Measurements from ENCODE around the gene TIMP2.
"Not testable (repeated sequence)": the region's sequence is repeated elsewhere in the genome, so short reads cannot be mapped to it uniquely, and the experiment has no call there.

TIMP2 gene

DNA sequence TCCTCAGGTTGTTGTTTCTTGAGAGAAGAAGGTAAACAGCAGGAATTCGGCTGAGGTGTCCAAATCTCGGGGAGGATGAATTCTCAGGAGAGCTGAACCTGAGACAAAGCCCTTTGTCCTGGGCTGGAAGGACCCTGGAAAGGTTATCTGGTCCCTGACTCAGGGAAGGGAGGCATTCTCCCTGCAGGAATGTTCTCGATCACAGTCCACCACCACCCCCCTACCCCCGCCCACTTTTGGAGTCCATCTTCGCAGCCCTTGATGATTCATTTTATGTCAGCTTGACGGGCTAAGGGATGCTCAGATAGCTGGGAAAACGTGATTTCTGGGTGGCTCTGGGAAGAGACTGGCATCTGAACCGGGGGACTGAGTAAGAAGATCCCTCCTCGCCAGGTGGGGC lies 20.8 kb downstream of the TIMP2 start:
- ATAC-seq, result no peak

DNA sequence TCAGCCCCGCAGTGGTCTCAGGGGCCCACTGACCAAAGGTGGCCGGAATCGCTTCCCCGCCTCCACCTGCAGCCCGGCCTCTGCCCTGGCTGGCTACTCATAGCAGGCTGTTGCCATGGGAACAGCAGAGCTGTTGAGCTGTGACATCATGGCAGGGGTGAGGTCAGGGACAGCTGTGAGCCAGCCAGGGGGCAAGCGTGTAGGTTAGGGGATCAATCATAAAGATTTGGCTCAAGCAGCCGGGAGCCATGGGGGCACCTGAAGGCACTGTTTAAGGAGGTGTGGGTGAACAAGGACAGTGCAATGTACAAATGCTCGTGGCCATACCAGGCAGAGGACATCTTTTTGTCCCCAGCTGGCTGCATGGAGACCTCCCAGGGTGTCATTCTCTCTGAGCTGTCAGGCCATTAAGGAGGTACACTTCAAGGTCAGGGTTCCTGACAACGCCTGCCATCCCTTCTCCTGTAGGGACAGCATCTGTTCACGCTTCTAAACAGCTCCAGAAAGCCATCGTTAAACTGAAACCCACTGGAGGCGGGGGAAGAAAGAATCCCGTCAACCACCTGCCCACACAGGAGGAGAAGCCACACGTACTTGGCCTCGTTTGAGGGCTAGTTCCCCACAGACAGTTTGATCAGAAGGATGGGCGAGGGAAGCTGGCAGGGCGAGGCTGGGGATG lies 21.9 kb downstream of the TIMP2 start, which contains the start of gene CEP295NL:
Gene CEP295NL, minus strand, starts transcription at position 101 of the 679 bp plus-strand sequence. CDS start 1,373 bp downstream, outside the sequence.
- peak in 1 of 2 donors; percentile 24 for ATAC-seq

DNA sequence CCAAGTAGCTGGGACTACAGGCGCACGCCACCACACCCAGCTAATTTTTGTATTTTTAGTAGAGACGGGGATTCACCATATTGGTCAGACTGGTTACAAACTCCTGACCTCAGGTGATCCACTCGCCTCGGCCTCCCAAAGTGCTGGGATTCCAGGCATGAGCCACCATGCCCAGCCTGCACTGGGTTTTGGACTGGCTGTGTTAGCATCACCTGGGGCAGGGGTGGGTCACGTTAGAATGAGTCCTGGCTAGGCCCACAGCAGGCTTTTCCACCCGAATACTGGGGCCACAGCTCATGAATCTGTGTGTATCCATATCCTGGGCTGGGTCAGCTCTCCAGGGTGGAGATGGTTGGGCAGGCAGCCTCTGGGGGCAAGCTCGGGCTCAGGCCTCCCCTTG lies 23.0 kb downstream of the TIMP2 start:
- ATAC-seq, result not testable (repeated sequence)

DNA sequence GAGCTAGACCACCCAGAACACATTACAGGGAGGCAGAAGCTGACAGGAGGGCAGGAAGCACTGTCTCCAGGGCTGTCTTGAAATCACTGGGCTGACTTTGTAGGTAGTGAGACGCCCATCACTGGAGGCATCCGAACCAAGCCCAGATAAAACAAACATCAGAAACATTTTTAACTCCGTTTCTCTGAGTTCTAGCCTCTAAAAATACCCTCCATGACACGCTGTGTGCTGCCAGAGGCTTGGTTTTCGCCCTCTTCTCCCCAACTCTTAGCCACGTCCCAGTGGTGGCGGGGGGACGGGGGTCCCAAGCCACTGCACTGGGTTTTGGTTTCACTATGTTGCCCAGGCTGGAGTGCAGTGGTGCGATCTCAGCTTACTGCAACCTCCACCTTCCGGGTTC lies 23.4 kb downstream of the TIMP2 start:
- no peak for ATAC-seq

DNA sequence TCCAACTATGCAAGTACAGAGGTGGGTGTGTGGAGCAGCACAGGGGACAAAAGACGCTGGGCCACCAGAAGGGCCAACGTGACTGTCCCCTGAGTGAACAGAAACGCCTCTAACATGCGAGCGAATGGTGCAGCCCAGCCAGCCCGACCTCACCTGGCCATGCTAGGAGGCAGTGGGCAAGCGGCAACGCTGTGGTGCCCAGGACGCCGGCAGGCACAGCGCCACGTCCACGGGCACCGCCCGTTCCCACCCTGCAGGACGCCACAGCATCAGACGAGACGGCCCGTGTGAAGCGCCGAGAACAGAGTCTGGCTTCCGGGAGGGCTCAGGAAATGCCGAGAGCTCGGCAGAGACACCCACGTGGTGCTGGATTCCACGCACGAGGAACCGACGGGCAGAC lies 24.4 kb downstream of the TIMP2 start:
- no peak for ATAC-seq

DNA sequence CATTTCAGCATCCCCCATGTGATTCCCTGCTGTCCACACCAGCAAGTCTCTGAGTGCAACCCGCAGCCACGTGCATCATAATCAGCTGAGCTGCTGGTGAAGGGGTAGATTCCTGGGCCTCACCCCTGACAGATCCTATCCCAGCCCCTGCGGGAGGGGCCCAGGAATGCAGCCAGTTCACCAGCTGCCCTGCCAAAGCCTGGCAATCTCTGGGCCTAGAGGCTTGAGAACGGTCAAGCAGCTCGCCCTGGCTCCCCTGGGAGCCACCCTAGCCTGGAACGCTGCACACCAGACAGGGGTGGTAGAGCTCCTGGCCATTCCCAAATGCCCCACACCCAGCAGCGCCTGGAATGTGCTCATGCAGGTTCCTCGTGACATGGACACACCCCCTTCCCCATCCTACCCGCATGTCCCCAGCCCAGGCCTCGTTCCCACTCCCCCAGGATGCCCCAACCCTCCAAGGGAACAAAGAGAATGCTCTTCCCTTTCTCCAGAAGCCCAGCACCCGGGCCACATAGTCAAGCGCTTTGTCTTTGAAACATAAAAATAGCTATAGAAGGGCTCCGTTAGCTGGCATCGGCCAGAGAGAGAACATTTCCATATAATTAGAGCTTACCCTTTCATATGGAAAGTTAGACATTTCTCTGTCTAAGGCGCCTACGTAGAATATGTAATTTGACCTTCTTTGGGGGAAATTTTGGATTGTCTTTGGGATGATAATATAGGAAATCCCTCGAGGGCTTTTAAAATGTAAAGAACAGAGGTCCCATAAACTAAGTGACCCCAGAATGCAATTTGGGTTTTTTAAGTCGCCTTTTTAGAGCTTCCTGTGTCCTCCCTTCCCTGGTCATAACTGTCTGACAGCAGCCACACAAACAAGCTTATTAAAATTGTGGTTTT lies 25.6 kb downstream of the TIMP2 start:
- ATAC-seq, result no peak

DNA sequence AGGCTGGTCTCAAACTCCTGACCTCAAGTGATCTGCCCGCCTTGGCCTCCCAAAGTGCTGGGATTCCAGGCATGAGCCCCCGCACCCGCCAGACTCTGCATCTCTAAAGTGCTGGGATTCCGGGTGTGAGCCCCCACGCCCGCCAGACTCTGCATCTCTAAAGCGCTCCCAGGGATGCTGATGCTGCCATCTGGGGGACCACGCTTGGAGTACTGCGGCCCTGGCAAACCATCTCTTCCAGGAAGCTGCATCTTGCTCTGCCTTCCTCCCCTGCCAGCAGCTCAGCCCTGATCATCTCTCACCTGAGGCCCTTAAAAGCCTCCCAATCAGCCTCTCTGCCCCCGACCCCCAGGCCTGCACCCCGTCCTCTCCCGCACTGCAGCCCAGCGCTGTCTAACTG lies 26.2 kb downstream of the TIMP2 start:
- no peak for ATAC-seq

DNA sequence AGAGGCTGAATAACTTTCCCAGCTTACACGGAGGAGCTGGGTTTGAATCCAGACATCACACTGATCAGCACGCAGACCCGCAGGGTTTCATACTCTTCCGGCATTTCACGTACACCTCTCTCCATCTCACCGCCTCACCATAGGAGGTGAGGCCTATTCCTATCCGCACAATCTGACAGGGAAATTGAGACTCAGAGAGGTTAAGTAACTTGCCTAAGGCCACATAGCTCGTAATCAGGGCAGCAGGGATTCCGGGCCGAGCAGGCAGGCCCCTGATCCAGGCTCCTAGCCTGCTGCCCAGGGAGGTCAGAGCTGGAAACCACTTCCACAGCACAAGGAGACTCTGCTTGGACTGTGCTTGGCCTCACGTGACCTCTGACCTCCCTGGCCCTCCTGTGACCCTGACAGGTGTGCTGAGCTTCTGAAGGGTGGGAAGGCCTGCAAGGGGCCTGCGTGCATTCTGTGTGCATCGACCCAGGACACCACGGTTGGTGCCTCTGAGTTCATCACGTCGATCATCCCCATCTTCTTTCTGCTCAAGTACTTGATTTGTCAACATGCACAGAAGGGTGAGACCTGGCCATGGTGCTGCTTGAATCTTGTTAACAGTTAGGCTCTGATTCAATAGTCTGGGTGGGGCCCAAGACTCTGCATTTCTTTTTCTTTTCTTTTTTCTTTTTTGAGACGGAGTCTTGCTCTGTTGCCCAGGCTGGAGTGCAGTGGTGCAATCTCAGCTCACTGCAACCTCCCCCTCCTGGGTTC lies 26.9 kb downstream of the TIMP2 start:
- ATAC-seq, result no peak

DNA sequence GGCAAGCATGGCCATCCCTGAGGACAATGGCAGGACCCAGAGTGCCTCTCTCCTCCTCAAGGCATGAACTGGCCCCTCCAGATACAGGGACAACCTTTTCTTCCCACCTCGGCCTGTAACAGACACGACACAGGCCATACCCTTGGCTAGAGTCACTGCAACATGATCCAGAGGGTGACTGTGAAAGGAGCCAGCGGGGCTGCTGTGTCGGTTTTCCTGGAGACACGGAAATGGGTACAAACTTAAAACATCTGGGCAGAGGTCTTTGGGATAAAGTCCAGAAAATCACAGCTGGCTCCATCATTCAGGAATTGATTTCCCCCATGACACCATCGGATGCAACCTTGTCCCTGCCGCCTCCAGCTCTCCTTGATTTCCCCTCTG lies 27.5 kb downstream of the TIMP2 start:
- ATAC-seq, result no peak

DNA sequence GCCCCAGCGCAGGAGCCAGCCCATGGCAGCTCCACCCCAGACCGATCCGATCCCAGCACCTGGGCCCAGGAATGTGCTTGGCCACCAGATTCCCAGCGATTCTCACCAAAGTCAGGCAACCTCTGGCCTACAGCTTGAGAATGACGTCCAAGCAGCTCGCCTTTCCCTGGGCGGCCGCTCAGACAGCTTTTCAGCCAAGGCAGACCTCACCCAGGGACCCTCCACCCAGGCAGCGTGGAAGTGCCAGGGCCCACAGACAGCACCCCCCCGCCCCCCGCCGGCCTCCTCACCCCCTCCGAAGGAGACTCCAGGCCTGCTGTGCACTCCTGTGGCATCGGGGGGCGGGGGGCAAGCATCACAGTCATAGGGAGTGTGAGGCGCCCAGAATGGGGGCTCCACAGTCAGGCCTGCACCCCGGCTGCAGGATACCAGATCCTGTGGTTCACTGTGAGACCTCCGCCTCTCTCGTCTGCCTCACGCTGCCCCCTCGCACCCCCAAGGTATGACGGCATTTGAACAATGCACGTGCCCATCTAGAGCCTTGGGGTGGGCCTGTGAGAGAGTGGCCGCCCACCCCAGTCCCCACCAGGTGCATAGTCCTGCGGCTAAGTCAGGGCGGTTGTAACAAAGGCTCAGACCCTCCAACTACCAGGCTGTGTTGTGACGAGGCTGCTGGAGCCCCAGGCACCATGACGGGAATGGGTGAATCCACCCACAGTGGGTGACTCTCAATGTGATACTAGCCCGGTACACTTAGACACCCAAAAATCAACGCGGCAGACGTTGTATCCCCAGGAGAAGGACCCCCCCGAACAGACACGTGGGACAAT lies 28.1 kb downstream of the TIMP2 start:
- no peak for ATAC-seq

DNA sequence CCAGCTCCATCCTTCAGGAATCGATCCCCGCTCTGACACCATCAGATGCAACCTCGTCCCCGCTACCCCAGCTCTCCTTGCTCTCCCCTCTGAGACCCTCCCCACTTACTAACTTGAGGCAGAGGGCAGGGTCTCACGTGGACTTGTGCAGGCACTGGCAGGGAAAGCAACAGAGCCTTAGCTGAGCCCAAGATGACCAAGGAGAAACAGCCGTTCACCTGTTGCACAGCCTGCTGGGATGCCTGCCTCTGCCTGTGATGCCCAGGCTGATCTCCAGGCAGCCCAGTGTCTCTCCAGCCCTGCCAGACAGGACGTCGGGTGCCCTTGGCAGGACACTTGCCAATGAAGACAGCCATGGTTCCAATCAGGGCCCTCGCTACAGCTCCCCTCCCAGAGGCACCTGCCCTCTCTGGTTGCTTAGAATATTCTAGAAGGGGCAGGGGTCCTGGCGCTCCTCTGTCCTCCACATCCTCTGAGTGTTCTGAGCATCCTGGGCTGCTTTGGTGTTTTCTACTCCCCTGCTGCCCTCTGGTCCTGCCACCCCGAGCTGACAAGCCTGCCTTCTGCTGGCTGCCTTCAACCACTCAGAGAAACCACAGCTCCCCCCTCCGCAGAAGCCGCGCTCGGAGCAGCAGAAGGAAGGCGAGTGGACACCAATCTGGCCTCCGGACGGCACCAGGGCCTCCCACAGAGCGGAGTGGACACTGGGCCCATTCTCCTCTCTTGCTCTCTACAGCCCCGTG lies 28.9 kb downstream of the TIMP2 start:
- no peak for ATAC-seq

DNA sequence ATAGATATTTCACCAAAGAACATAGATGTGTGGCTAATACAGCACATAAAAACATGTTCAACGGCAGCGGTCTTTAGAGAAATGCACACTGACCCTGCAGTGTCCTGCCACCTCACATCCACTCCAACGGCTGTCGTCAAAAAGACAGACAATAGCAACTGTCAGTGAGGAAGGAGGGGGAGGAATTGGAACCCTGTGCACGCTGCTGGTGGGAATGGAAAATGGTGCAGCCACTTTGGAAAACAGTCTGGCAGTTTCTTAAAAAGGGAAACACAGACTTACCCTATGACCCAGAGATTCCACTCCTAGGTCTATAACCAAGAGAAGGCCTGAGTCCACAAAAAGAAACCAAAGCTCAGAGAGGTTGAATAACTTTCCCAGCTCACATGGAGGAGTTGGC lies 29.9 kb downstream of the TIMP2 start:
- ATAC-seq, result no peak

DNA sequence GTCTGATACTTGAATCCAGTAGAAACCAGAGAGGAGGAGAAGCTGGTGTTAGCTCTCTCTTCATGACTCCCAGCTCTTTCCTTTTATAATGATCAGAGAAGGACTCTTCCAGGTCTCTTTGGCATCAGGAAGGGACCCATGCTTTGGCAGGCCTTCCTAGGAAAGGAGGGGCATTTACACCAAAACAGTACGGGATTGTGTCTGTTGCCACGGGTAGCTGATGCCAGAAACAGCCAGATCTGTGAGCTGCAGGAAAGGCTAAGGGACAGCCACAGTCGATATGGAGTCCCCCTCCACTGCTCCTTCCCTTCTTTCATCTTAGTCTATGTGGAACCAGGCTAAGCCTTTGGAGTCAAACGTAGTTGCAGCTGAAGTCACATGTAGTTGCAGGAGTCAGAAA lies 31.5 kb downstream of the TIMP2 start:
- ATAC-seq, result no peak

DNA sequence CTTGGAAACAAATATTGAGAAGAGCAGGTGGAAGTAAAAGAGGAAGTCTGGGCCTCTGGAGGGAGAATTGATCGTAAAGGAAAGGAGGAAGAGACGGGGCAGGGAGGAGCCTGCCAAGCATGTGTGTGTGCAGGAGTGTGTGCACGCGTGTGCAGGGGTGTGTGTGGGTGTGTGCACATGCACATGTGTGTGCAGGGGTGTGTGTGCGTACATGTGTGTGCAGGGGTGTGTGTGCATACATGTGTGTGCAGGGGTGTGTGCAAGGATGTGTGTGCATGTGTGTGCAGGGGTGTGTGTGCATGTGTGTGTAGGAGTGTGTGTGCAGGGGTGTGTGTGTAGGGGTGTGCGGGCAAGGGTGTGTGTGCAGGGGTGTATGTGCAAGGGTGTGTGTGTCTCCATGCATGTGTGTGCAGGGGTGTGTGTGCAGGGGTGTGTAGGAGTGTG lies 32.2 kb downstream of the TIMP2 start:
- no peak for ATAC-seq

DNA sequence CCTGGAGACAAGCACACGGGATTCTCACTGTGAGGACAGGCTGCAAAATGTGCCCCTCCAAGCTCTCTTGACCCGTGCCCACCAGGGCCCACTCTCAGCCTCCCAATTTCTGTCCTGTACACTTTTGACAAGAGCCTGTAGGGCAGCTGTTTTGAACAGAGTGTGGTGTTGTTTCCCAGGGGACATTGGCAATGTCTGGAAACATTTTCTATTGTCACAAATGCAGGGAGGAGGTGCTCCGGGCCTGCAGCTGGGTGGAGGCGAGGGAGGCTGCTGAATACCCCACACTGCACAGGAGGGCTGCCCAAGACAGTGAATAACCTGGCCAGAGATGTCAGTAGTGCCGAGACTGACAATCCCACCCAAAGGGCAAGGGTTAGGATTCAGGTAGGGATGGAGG lies 32.7 kb downstream of the TIMP2 start:
- no peak for ATAC-seq

DNA sequence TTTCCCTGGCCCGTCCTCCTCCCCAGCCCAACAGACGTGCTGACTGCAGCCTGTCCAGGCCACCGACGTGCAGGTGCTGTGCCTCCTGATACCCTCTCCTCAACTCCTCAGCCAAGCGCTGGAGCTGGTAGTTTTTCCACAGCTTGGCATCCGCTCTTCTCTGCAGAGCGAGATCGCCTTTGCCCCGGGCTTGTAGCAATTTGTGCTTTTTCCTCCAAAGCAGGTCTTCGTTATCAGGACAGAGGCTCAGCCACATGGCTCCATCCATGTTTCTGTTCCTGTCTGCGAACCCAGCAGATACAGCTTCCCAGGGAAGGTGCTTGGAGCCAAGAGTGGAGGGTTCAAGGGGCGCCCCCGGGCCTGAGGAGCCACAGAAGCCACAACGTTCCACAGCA lies 33.1 kb downstream of the TIMP2 start:
- ATAC-seq, result no peak

DNA sequence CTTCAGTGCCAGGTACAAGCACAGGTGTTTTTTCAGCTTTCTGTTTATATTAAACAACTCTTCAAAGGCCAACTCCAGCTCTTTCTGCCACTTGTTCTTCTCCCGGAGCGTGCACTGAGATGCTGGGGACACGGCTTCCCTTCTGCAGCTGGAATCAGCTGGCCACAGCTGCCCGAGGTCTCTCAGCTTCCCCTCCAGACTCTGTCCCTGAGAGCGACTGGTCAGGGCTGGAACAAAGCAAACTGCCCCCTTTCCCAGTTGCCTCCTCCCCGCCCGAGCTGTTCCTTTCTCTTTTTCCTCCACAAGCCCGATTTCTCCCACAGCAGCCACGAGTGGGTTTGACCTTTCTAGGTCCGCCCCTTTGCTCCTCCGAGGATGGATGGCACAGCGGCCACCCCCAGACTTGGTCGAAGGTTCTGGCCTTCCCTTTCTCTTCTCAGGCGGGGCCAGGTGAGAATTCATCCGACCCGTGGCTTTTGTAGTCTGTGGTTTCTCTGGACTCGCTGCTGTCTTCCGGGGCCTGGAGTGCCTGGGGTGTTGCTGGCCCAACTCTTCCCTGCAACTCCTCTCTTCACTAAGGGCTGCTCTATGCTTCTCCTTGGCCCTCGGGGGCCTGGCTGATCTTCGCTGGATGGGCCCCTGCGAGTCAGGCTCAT lies 33.7 kb downstream of the TIMP2 start:
- no peak for ATAC-seq

DNA sequence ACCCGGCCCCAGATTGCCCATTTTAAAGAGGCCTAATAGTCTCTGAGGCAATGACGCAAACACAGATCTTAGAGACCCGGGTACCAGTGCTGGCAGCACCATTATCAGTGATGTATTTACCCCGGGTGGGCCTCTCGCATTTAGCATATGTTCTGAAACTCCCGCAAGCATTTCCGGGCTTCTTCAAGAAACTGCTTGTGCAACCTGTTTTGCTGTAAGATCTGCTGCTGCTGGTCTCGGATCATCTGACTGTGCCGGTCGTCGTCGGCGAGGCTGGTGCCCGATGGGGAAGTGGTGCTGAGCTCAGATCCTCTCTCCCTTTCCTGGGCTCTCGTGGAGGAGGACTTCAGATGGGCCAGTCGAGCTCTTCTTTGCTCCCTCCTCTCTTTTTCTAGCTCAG lies 34.7 kb downstream of the TIMP2 start:
- peak; percentile 66 to 78 for ATAC-seq

DNA sequence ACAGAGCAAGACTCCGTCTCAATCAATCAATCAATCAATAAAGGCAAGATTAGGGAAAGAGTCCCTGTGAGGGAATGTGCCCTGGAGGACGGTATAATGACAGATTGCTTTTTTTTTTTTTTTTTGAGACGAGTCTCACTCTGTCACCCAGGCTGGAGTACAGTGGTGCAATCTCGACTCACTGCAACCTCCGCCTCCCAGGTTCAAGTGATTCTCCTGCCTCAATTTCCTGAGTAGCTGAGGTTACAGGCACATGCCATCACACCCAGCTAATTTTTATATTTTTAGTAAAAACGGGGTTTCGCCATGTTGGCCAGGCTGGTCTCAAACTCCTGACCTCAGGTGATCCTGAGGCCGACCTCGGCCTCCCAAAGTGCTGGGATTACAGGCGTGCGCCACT lies 35.1 kb downstream of the TIMP2 start:
- ATAC-seq, result not testable (repeated sequence)

DNA sequence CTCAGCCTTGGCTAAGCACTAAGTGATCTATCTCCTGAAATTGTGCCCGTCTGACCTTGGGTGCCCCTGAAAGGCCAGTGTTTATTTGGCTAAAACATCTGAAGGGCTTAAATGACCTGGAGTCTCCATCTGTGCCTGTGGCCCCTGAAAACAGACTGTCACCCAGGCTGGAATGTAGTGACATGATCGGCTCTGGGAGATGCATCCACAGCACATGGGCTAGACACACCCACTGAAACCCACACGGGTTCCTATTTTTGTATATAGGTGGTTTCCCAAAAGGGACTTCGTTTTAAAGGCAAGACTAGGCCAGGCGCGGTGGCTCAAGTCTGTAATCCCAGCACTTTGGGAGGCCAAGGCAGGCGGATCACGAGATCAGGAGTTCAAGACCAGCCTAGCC lies 35.7 kb downstream of the TIMP2 start:
- peak; percentile 40 to 45 for ATAC-seq

DNA sequence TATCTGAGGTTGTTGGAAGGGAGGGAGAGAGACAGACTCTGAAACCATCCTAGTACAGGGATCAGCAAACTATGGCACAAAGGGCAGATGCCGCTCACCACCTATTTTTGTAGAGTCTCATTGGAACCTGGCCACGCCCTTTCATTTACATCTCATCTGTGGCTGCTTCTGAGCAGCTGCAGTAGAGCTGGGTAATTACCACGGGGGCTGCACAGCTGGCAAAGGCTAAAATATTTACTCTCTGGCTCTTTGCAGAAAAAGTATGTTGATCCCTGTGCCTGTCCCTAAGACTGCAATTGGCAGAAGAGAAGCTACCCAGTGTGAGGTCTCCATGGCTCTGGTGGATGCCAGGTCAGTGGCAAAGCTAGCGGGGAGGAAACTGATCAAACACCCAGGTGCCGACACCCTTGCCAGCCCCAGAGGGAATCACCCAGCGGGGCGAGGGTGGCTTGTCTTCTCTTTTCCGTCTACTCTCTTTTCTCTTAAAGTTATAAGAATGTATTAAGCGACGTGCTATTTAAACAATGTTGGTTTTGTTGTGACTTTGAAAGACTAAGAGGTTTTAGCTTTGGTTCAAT lies 36.2 kb downstream of the TIMP2 start:
- ATAC-seq, result no peak

All from activated CD4-positive, CD25-positive, alpha-beta regulatory T cell treated with anti-CD3 and anti-CD28 coated beads, Interleukin-2, amount 50 U/mL, for 24 hours (primary cell).